Gastrocnemius medialis (tissue), 4 donors: Measurements from ENCODE around the gene ST6GALNAC4. TPM values are rescaled to one million over a fixed set of nuclear protein-coding genes. Genes with fewer than 3 reads are reported as not detected.
"Not testable (repeated sequence)": the region's sequence is repeated elsewhere in the genome, so short reads cannot be mapped to it uniquely, and the experiment has no call there.

Experiments used
- ATAC-seq, 2 donors: fragments of 150-250 bp; one replicate each; pipeline ENCODE4 v1.9.1; 2016
- DNase-seq, 2 donors: peaks; one replicate each; pipeline ENCODE4 v3.0.0-alpha.2; 2019
- H3K27ac ChIP-seq, 4 donors: fragments of 200-600 bp; sonication (generic); 1 replicate in 1 of 4; 2 replicates in 3 of 4; pipeline ENCODE4 v1.5.1; 2016 to 2018; ENCODE audit warnings: mild to moderate bottlenecking in 2 of 4, moderate library complexity in 1 of 4
- H3K27me3 ChIP-seq, 3 donors: fragments of 200-600 bp; sonication (generic) in 2 of 3; 1 replicate in 1 of 3; 2 replicates in 2 of 3; pipeline versions ENCODE4 v1.5.1 to v1.6.0; 2016 to 2019; ENCODE audit warnings: mild to moderate bottlenecking in 1 of 3, moderate library complexity in 1 of 3
- H3K36me3 ChIP-seq, 2 donors: fragments of 200-600 bp; sonication (generic) in 1 of 2; one replicate each; pipeline ENCODE4 v1.5.1; 2017 to 2018
- H3K4me1 ChIP-seq, 2 donors: fragments of 200-600 bp; sonication (generic) in 1 of 2; one replicate each; pipeline ENCODE4 v1.5.1; 2016 to 2017; ENCODE audit warnings: mild to moderate bottlenecking in 2 of 2
- H3K4me3 ChIP-seq, 4 donors: fragments of 200-600 bp; sonication (generic) in 3 of 4; 1 replicate in 1 of 4; 2 replicates in 3 of 4; pipeline ENCODE4 v1.5.1; 2016 to 2019; ENCODE audit warnings: mild to moderate bottlenecking in 2 of 4
- H3K9me3 ChIP-seq, 3 donors: fragments of 200-600 bp; sonication (generic) in 2 of 3; 1 replicate in 1 of 3; 2 replicates in 2 of 3; pipeline ENCODE4 v1.5.1; 2016 to 2019
- CTCF ChIP-seq, 5 experiments: fragments of 450-650 bp in 3 of 5; fragments of 200-600 bp in 2 of 5; sonication (generic) in 2 of 5; IDR thresholded peaks in 4 of 5; conservative IDR thresholded peaks in 1 of 5; 1 replicate in 4 of 5; 2 replicates in 1 of 5; pipeline ENCODE4 v1.5.1; 2016 to 2019; ENCODE audit warnings: antibody characterized with exemption in 5 of 5, mild to moderate bottlenecking in 3 of 5, moderate library complexity in 3 of 5
- POLR2A ChIP-seq, 2 donors: fragments of 450-650 bp; IDR thresholded peaks; one replicate each; pipeline ENCODE4 v1.6.1; 2017; ENCODE audit warnings: antibody characterized with exemption in 2 of 2, mild to moderate bottlenecking in 2 of 2, moderate library complexity in 2 of 2
- in situ Hi-C, 4 donors: fragments of 200-750 bp; cut with MboI; loops; one replicate each; pipeline versions ENCODE4 v1.15.0 to v1.8.0; 2017; ENCODE audit warnings: low sequenced_read_pairs in 4 of 4
- intact Hi-C: fragments of 100-400 bp; cut with DNase I; formaldehyde crosslinking; loops from one replicate; pipeline ENCODE4 v1.15.1; 2023; ENCODE audit warnings: low total_unique reads
- total RNA-seq, 4 donors: library from RNA; depleted of rRNA; stranded (reverse); fragments of >200 nt; gene quantifications; one replicate each; pipeline versions ENCODE4 v1.1.0 to v1.2.3, GENCODE V29; 2016

Gene ST6GALNAC4
- total RNA-seq, 4 donors from 2014 or later = 11.2 to 48.4 (median 23.6) TPM

- not testable (repeated sequence) for H3K9me3 ChIP-seq, ATAC-seq, DNase-seq, H3K4me3 ChIP-seq, H3K27me3 ChIP-seq
- intact Hi-C loops (loop anchor here (2.0 kb wide), 1 partner anchor 135 kb away; the partner anchor contains the start of gene TOR2A), in situ Hi-C loops (loop anchor here in 1 of 4 donors (5.0 kb wide), 1 partner anchor 133 kb away; the partner anchor contains the start of gene TOR2A)
- Histone ChIP-seq H3K36me3 (peaks cover 0 to 52% of the 10 kb centered on the region in 2 donors), H3K27ac (peak overlapping the region in 2 of 4 donors; percentile 34 to 77), H3K4me1 (peaks cover 21 to 29% of the 10 kb centered on the region in 2 donors)
- peak in 2 of 5 experiments; percentile 11 to 28 for TF ChIP-seq CTCF (IDR thresholded peaks at IDR 0.05 in 4 of 5, conservative IDR thresholded peaks at IDR 0.05 in 1 of 5)
Measured at GRCh38 chr9:127870153-127870491, 46.7 kb downstream of the ST6GALNAC4 start.

GRCh38 chr9:127869310-127870152 is 47.3 kb downstream of the ST6GALNAC4 start:
- H3K27ac ChIP-seq = peak overlapping the region; percentile 34 to 77 (median 69)
- no peaks in the 10 kb centered on the region for H3K9me3 ChIP-seq
- in situ Hi-C loops = loop anchor here in 2 of 4 donors (5.0 to 10.0 kb wide), 2 partner anchors 65 to 132 kb away; partner anchors contain the start of genes FPGS (in 1 of the 2) and TOR2A (in 1 of the 2)
- no peaks in the 10 kb centered on the region for H3K27me3 ChIP-seq
- intact Hi-C loops = loop anchor here (2.0 kb wide), 1 partner anchor 135 kb away; the partner anchor contains the start of gene TOR2A
- ATAC-seq (peak; percentile 66 to 72), DNase-seq (peak; percentile 78 to 85)
- TF ChIP-seq CTCF (IDR thresholded peaks at IDR 0.05 in 4 of 5, conservative IDR thresholded peaks at IDR 0.05 in 1 of 5) = peak; percentile 83 to 92 (median 91)
- no peak for TF ChIP-seq POLR2A (IDR thresholded peaks at IDR 0.05)
- peaks cover 15 to 23% of the 10 kb centered on the region in 2 donors for H3K4me1 ChIP-seq
- H3K36me3 ChIP-seq = peaks cover 0 to 52% of the 10 kb centered on the region in 2 donors
- H3K4me3 ChIP-seq = no peak overlapping the region

GRCh38 chr9:127868278-127868902 is 48.5 kb downstream of the ST6GALNAC4 start:
- TF ChIP-seq POLR2A (IDR thresholded peaks at IDR 0.05) (no peak), CTCF (IDR thresholded peaks at IDR 0.05 in 4 of 5, conservative IDR thresholded peaks at IDR 0.05 in 1 of 5) (no peak)
- Histone ChIP-seq H3K4me3 (no peak overlapping the region), H3K9me3 (no peaks in the 10 kb centered on the region), H3K27ac (peak overlapping the region; percentile 34 to 77 (median 69)), H3K4me1 (peaks cover 4 to 12% of the 10 kb centered on the region in 2 donors), H3K27me3 (no peaks in the 10 kb centered on the region), H3K36me3 (peaks cover 0 to 52% of the 10 kb centered on the region in 2 donors)
- no peak for DNase-seq
- ATAC-seq = no peak
- in situ Hi-C loops (loop anchor here in 1 of 4 donors (10.0 kb wide), 1 partner anchor 64 kb away; the partner anchor contains the start of gene FPGS), intact Hi-C loops (no loop called here)

GRCh38 chr9:127867356-127868277 is 49.2 kb downstream of the ST6GALNAC4 start:
- TF ChIP-seq CTCF (IDR thresholded peaks at IDR 0.05 in 4 of 5, conservative IDR thresholded peaks at IDR 0.05 in 1 of 5) = no peak
- no peak for TF ChIP-seq POLR2A (IDR thresholded peaks at IDR 0.05)
- Histone ChIP-seq H3K9me3 (no peaks in the 10 kb centered on the region), H3K36me3 (peaks cover 0 to 49% of the 10 kb centered on the region in 2 donors), H3K4me1 (peaks cover 4 to 20% of the 10 kb centered on the region in 2 donors), H3K27me3 (no peaks in the 10 kb centered on the region), H3K4me3 (no peak overlapping the region), H3K27ac (peak overlapping the region; percentile 10 to 77 (median 69))
- intact Hi-C loops (no loop called here), in situ Hi-C loops (loop anchor here in 1 of 4 donors (10.0 kb wide), 1 partner anchor 63 kb away; the partner anchor contains the start of gene FPGS)
- ATAC-seq (no peak), DNase-seq (no peak)
